ENCODE measurements around the gene DLEC1.
"Not testable (repeated sequence)": the region's sequence is repeated elsewhere in the genome, so short reads cannot be mapped to it uniquely, and the experiment has no call there.

The DLEC1 gene

DNA sequence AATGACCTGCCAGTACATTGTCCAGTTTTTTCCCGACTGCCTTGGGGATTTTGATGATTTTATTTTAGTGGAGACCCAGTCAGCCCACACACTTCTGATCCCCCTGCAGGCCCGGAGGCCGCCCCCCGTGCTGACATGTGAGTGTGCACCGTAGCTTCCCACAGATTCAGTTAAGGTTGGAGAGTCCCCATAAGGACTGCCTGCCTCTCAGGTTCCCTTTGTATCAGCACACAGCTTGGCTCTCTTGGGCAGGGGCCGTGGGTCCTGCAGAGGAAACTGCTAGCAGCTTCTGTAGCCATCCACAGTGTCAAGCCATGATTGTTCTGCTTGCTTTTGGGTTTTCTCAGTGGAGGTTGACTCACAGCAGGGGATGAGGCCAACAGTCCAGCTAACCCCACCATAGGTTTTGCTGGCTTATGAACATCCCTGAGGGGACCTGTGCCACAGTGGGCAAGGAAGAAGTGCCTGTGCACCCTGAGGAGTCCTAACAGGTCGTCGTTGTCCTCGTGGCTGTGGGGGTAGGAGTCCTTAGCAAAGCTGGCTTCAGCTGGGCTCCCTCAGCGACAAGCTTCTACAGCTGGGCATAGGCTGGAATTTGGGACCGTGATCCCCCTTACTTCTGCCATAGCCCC, 46.4 kb downstream of the DLEC1 start:
- no peak for DNase-seq

GRCh38 chr3:38085943-38086324, 46.9 kb downstream of the DLEC1 start:
- DNase-seq: no peak

DNA sequence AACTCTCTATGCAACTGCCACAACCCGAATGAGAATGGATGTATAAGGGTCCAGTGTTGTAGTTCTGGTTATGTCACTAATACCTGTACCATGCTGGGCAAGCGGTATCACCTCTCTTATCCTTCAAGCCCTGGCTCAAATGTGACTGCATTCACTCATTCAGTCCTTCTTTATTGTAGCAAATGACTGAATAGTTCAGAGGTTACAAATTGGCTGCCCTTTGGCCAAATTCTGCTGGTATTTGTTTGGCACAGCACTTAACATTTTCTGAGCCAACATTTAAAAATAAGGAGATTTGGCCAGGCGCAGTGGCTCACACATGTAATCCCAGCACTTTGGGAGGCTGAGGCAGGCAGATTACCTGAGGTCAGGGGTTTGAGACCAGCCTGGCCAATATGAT, 47.5 kb downstream of the DLEC1 start:
- no peak for DNase-seq

DNA sequence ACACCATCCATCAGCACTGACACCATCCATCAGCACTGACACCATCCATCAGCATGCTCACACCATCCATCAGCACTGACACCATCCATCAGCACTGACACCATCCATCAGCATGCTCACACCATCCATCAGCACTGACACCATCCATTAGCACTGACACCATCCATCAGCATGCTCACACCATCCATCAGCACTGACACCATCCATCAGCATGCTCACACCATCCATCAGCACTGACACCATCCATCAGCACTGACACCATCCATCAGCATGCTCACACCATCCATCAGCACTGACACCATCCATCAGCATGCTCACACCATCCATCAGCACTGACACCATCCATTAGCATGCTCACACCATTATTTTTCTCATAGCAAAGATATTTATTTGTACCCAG, 48.3 kb downstream of the DLEC1 start:
- not testable (repeated sequence) for DNase-seq

- no peak for DNase-seq
Measured at GRCh38 chr3:38088126-38089078, 49.4 kb downstream of the DLEC1 start.

DNA sequence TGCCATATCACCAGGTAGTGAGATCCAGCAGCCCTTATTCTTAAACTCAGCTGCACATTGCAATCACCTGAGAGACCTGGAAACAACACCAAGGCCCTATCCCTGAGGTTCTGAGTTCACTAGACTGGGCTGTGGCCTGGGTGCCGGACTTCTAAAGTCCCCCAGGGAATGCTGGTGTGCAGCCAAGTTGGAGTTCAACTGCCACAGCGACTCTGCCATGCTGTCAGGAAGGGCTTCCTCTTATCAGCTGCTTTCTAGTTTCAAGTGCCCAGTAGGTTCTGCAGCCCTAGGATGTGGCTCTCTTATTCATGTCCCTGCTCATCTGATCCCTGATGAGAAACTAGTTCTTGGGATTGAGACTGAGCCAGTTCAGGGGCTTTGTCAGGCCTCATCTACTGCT, 50.2 kb downstream of the DLEC1 start:
- no peak for DNase-seq

- DNase-seq: no peak
Measured at GRCh38 chr3:38090453-38090852, 51.4 kb downstream of the DLEC1 start.

GRCh38 chr3:38094999-38095398, 56.0 kb downstream of the DLEC1 start:
- DNase-seq: no peak

DNA sequence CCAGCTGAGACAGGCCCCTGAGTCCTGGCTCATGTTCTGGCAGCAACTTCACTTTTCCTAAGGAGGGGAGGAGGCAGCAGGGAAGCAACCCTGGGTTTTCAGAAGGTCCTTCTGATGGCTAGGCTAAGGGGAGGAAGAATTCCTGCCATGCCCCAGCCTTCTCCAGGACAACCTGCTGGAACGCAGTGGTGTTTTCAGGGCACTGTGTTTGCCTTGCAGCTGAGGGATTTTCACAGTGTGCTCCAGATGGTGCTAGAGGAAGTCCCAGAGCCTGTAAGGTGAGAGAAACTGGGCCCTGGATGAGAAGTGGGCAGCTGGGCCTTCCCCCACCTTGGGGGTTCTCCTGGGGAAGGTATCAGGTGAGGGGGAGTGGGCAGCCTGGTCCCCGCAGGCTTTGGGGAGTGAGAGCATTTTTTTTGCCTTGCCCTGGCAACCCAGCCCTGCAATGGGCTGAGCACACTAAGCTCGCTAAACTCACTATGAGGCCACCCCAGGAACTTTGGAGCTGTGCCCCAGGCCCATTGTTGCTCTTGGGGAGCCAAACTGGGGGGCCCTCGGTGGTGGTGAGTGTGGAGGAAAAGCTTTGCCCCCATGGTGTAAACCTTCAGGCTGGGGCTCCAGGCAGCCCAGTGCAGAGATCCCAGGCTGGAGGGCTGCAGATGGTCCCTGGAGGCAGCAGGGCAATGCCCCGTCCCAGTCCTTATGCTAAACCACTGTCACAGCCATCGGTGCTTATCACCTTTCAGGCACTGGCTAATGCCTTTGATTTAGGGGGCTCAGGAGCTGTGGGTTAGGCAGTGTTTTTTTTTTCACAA, 56.9 kb downstream of the DLEC1 start:
- DNase-seq: no peak

GRCh38 chr3:38097446-38098375, 58.7 kb downstream of the DLEC1 start:
- DNase-seq: no peak

DNA sequence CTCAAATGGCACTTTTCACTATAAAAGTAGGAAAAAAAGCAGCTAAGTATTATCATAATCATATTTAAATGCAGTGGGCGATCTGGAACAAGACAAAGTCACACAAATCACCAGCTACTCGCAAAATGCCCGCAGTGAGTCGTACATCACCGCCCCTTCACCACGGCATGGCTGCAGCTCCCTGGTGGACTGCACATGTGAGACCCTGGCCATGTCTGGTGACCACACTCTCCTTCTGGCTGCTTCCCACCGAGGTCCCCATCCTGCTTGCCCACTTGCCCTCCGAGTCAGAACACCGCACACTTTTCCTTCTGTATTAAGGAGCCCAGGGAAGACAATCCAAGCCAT, 59.3 kb downstream of the DLEC1 start:
- DNase-seq: no peak

- no peak for DNase-seq
Measured at GRCh38 chr3:38099518-38099917, 60.5 kb downstream of the DLEC1 start.

- no peak for DNase-seq
Measured at GRCh38 chr3:38100498-38100897, 61.5 kb downstream of the DLEC1 start.

GRCh38 chr3:38101811-38102443, 62.9 kb downstream of the DLEC1 start:
- DNase-seq: no peak

- no peak for DNase-seq
Measured at GRCh38 chr3:38102444-38102814, 63.4 kb downstream of the DLEC1 start.

DNA sequence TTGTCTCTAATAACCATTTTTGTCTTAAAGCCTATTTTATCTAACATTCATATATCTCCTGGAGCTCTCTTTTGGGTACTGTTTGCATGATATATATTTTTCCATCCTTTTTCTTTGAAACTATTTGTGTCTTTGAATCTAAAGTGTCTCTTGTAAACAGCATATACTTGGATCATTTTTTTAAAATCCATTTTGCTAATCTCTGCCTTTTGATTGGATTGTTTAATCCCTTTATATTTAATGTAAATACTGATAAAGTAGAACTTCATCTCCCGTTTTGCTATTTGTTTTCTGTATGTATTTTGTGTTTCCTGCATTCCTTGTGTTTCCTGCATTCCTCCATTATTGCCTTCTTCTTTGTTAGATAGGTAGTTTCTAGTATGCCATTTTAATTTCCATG, 66.5 kb downstream of the DLEC1 start:
- no peak for DNase-seq

- peak; percentile 44 for DNase-seq
Measured at GRCh38 chr3:38107911-38108648, 69.1 kb downstream of the DLEC1 start.

DNA sequence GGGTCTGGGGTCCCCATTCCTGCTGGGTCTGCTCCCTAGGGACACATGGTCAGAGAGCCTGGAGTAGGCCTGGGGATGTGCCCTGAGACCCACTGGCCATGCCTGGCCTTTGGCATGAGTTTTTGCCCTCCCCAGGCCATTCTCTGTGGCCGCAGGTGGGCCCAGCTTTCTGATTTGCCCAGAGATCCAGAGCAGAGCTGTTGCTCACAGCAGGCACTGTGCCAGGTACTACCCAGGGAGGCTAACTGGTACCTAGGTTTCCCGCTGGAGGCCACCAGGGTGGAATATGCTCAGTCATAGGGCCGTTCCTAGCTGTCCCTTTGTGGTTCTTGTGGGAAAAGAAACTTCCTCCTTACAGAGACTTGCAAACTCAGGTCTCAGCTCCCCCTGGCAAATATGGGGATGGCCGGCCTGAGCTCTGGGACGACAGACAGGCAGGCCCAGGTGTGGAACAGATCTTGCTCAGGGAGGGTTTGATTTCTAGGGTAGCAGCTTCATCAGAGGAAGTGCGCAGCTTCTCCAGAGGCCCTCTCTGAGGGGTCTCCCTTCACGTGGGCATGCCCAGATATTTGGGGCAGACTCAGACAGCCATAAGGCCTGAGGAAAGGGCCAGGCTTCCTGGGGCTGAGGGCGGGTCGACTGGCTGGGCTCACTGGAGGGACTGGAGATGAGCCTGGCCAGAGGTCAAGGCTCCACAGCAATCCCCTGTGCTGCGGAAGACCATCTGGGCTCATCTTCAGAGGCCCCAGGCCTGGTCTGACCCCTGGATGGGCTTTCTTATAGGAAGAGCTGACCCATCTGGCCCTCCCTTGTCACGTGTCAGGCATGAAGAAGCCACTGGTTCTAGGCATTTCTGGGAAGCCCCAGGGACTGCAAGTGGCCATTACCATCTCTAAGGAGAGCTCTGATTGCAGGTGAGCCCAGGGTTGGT, 69.9 kb downstream of the DLEC1 start:
- no peak for DNase-seq

DNA sequence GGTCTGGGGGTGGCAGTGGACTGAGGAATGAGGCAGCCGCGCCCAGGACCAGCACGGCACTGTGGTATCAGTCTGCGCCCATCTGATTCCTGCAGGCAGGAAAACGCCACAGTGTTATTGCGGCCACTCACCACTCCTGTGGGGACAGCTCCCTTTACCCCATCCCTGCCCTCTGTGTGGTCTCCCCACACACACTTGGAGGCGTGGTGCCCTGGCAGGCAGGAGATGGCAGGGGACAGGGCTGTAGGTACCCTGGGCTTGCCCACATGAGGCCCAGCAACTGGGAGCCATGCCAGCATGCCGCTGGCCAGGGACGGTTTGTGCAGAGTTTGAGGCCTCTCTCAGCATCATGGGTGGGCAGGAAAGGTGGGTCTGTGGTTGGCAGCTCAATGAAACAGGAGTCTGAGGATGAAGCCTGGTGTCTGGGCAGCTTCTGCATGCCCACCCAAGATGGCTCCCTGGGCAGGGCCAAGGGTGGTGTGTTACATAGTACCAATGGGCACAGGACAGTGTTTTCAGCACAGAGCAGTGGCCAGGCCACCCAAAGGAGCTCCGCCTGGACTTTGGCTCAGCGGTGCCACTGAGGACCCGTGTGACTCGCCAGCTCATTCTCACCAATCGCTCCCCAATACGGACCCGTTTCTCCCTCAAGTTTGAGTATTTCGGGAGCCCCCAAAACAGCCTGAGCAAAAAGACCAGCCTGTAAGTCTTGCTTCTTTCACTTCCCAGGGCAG, 70.7 kb downstream of the DLEC1 start:
- DNase-seq: no peak

Measured in activated effector memory CD4-positive, alpha-beta T cell treated with anti-CD3 and anti-CD28 coated beads, Interleukin-2, amount 50 U/mL, for 16 hours (primary cell).